ENCODE data around the gene GPR119.

- no peak for TF ChIP-seq GATA3 (IDR thresholded peaks at IDR 0.05; ENCODE audit: low read depth, low read length)
- TF ChIP-seq GATA2 (IDR thresholded peaks at IDR 0.05; ENCODE audit: low read depth, low read length): no peak
These were observed 29.3 kb upstream of the GPR119 start for GRCh38 chrX:130414800-130415199.
